ENCODE data around the gene FOXD4L4. TPM values are rescaled to one million over a fixed set of nuclear protein-coding genes. Genes with fewer than 3 reads are reported as not detected.

Gene FOXD4L4
- total RNA-seq: under 0.01 TPM in 2 replicates

DNA sequence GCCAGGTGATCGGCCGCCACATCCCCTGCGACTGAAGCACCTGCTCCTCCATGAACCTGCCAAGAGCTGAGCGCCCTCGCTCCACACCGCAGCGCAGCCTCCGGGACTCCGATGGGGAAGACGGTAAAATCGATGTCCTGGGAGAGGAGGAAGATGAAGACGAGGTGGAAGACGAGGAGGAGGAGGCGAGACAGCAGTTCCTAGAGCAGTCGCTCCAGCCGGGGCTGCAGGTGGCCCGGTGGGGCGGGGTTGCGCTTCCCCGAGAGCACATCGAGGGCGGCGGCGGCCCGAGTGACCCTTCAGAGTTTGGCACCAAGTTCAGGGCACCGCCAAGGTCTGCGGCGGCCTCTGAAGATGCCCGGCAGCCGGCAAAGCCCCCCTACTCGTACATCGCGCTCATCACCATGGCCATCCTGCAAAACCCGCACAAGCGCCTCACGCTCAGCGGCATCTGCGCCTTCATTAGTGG is at the start of gene FOXD4L4:
TSS of gene FOXD4L4 (plus strand) at position 51 of the 469 bp plus-strand sequence. CDS start at position 51, 0 bp downstream.

Other genes with a start within 250 kb of the FOXD4L4 start
- 36.6 and 41.2 TPM in 2 replicates for gene ZNG1E, start 61.2 kb upstream of the FOXD4L4 start, total RNA-seq

Data from regular cardiac myocyte (primary cell).